AG09309 (cell line): Measurements from ENCODE around the gene SRL.

Source experiments
- DNase-seq: peaks from one replicate; pipeline ENCODE4 v3.0.0-alpha.2; 2010; ENCODE audit warnings: low read depth
- H3K4me3 ChIP-seq: 2 replicates; pipeline ENCODE4 v1.5.1; 2011; ENCODE audit warnings: mild to moderate bottlenecking, low read depth, low read length, moderate library complexity; ENCODE audit not compliant: control insufficient read depth
- TF ChIP-seq, protein P1 (sequence below): IDR thresholded peaks from 2 replicates; pipeline ENCODE4 v1.5.1; 2011; ENCODE audit warnings: mild to moderate bottlenecking, low read depth, low read length, inconsistent platforms; ENCODE audit not compliant: insufficient read depth, control insufficient read depth; ENCODE audit errors: missing control alignments

The SRL gene

DNA sequence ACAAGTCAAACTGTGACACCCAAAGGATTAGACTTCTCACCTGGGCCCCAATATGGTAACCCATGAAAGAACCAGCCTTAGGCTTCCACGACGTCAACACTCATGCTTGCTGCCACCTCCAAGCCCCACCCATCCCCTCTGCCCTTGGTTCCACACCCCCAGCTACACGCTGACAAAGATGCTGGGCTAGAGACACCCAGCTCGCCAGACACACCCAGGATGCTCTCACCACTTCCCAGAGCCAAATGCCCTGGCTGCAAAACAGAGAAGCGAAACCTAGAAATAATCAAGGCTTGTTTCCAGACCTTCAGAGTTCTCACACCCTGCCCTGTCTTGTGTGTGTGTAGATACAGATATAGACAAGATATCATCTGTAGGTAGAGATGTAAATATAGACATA lies 99.6 kb downstream of the SRL start:
- H3K4me3 ChIP-seq = no peak overlapping the region
- TF ChIP-seq, protein P1, sequence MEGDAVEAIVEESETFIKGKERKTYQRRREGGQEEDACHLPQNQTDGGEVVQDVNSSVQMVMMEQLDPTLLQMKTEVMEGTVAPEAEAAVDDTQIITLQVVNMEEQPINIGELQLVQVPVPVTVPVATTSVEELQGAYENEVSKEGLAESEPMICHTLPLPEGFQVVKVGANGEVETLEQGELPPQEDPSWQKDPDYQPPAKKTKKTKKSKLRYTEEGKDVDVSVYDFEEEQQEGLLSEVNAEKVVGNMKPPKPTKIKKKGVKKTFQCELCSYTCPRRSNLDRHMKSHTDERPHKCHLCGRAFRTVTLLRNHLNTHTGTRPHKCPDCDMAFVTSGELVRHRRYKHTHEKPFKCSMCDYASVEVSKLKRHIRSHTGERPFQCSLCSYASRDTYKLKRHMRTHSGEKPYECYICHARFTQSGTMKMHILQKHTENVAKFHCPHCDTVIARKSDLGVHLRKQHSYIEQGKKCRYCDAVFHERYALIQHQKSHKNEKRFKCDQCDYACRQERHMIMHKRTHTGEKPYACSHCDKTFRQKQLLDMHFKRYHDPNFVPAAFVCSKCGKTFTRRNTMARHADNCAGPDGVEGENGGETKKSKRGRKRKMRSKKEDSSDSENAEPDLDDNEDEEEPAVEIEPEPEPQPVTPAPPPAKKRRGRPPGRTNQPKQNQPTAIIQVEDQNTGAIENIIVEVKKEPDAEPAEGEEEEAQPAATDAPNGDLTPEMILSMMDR = no peak
- DNase-seq = no peak

DNA sequence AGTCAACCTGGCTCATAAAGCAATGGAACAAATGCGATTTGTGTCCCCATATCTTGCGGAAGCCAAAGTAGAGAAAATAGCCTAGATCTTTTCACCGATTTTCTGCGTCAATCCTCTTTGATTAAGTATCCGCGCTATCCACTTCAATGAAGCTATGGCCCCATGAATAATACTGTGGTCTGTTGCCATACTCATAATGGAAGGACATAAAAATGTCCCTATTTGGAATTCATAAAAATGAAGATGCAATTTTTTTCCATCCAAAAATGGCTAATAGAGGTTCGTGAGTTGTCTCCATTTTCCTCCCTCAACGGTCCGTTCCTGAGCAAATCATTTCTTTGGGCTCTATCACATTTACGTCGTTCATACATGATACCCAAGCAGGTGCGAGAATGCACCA lies 100.3 kb downstream of the SRL start:
- H3K4me3 ChIP-seq = no peak overlapping the region
- TF ChIP-seq, protein P1 = no peak
- no peak for DNase-seq

DNA sequence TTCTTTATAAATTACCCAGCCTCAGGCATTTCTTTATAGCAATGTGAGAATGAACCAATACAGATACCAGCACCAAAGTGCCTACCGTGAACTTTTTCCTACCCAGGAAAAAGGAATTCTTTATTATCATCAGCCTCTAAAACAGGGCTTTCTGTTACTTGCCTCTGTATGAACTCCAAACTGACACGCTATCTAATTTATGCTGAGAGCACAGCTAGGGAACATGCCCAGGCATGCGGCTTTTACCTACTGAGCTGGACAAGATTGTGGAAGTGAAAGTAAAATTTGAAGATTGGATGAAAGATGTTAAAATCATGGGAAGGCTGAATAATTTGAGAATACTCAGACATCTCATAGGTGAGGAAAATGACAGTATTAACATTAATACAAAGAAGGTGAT lies 101.2 kb downstream of the SRL start:
- TF ChIP-seq, protein P1 = no peak
- DNase-seq = no peak
- no peak overlapping the region for H3K4me3 ChIP-seq

DNA sequence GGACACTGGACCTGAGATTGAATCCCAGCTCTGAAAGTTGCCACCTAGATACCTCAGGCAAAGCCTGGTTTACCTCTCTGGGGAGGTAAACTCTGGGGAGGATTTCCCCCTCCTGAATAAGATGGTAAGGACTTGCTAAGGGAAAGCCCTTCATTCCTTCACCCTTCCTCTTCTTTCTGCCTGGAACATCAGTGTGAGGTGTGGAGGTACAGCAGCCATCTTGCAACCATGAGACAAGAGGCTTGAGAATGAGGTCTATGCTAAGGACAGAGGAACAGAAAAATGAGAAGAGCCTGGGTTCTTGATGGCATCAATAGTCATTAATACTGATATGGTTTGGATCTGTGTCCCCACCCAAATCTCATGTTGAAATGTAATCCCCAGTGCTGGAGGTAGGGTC lies 101.9 kb downstream of the SRL start:
- TF ChIP-seq, protein P1 = no peak
- DNase-seq = no peak
- no peak overlapping the region for H3K4me3 ChIP-seq
